Activated B cell treated with CpG ODN at 0.5 μM for 24 hours (primary cell): ENCODE data around the gene ETV7. TPM values are rescaled to one million over a fixed set of nuclear protein-coding genes. Genes with fewer than 3 reads are reported as not detected.

Source experiments
- ATAC-seq: fragments of 200-7000 bp; cut with Tn5 transposase; one replicate; pipeline ENCODE4 v1.10.0; 2021; ENCODE audit warnings: low read depth, mild to moderate bottlenecking, moderate library complexity
- CTCF ChIA-PET: fragments of 350-600 bp; sonication (Branson Sonifier 250); formaldehyde crosslinking; loops from one replicate; lab custom pipeline; 2021; ENCODE audit warnings: antibody characterized with exemption; lab: Charles Lee
- POLR2A ChIA-PET: fragments of 350-600 bp; sonication (Branson Sonifier 250); formaldehyde crosslinking; loops from one replicate; lab custom pipeline; 2021; ENCODE audit warnings: antibody characterized with exemption; lab: Charles Lee
- DNase-seq: peaks from one replicate; pipeline ENCODE4 v3.0.0; 2022
- H3K27ac Mint-ChIP-seq: one replicate; pipeline ENCODE4 v1.8.0; 2020; ENCODE audit warnings: mixed read lengths
- H3K27me3 Mint-ChIP-seq: one replicate; pipeline ENCODE4 v1.8.0; 2021; ENCODE audit warnings: mixed read lengths
- H3K36me3 Mint-ChIP-seq: one replicate; pipeline ENCODE4 v1.8.0; 2021; ENCODE audit warnings: low read depth, mixed read lengths
- H3K4me1 Mint-ChIP-seq: one replicate; pipeline ENCODE4 v1.8.0; 2021; ENCODE audit warnings: mixed read lengths
- H3K4me3 Mint-ChIP-seq: one replicate; pipeline ENCODE4 v1.8.0; 2020; ENCODE audit warnings: mild to moderate bottlenecking, mixed read lengths
- H3K9me3 Mint-ChIP-seq: one replicate; pipeline ENCODE4 v1.8.0; 2020; ENCODE audit warnings: mixed read lengths
- intact Hi-C: fragments of 100-400 bp; cut with micrococcal nuclease; formaldehyde crosslinking; loops from one replicate; pipeline ENCODE4 v1.15.1; 2024
- total RNA-seq: library from RNA; stranded (reverse); gene quantifications from 2 replicates; pipeline ENCODE4 v1.2.3, GENCODE V29; 2022
- TF ChIP-seq, protein P1 (sequence below): fragments of 200-600 bp; IDR thresholded peaks from one replicate; pipeline ENCODE4 v1.8.0; 2022; ENCODE audit warnings: antibody characterized with exemption, mild to moderate bottlenecking

ETV7 gene
- total RNA-seq, 1 donor from 2014 or later = 0.51 TPM

DNA sequence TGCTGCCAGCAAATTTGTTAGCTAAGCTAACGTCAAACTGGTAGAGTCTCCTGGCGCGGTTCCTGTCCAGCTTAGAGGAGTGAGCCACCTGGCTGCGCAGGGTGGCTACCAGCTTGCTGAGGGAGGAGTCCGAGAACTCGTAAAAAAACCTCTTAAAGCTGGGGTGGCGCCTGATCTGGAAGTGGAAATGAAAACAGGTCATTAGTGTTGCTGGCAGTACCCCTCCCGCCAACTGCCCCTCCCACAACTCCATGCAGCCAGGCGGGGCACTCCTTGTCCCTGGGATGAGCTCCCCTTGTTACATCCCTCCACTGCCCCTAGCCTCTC, 68.1 kb downstream of the ETV7 start:
- Mint-ChIP-seq H3K4me1 (no peaks in the 10 kb centered on the region), H3K4me3 (no peak overlapping the region), H3K9me3 (no peaks in the 10 kb centered on the region), H3K27me3 (no peaks in the 10 kb centered on the region), H3K27ac (no peak overlapping the region), H3K36me3 (no peaks in the 10 kb centered on the region)
- no peak for DNase-seq
- intact Hi-C loops = no loop called here
- TF ChIP-seq, protein P1, sequence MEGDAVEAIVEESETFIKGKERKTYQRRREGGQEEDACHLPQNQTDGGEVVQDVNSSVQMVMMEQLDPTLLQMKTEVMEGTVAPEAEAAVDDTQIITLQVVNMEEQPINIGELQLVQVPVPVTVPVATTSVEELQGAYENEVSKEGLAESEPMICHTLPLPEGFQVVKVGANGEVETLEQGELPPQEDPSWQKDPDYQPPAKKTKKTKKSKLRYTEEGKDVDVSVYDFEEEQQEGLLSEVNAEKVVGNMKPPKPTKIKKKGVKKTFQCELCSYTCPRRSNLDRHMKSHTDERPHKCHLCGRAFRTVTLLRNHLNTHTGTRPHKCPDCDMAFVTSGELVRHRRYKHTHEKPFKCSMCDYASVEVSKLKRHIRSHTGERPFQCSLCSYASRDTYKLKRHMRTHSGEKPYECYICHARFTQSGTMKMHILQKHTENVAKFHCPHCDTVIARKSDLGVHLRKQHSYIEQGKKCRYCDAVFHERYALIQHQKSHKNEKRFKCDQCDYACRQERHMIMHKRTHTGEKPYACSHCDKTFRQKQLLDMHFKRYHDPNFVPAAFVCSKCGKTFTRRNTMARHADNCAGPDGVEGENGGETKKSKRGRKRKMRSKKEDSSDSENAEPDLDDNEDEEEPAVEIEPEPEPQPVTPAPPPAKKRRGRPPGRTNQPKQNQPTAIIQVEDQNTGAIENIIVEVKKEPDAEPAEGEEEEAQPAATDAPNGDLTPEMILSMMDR = no peak
- POLR2A ChIA-PET = no interaction called here
- no peak for ATAC-seq
- CTCF ChIA-PET = interaction anchor here (0.6 to 3.8 kb wide), 2 partner anchors 14 to 18 kb away, joined by 3 to 13 read pairs; no protein-coding TSS in a partner anchor

DNA sequence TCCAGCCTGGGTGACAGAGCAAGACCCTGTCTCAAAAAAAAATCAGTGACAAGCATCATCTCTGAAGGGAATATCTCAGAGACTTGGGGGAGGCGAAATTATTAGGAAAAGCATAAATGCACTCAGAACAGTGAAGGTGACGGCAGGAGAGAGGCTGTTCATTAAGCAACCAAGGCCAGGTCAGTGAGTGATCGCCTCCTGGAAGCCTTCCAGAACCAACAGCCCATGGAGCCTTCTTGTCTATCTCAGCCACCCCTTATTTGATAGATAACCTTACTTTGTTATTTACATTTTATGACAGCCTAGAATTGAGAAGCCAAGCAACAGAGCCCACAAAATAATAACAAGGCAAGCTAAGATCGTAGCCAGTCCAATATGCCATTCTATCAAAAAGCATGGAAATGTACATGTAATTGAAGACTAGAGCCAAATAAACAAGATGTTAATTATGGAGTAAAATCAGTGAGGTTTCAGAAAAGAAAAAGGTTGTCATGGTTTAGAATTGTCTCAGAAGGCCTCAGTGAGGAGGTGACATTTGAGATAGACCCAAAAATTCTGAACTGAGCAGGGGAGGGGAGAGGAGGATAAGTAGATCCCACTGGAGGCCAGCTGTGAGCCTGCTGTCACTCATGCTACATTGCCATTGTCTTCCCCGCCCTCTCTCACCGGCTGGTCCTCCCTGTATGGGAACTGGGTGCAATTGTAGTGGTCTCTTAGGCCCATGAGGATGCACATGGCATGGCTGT, 68.6 kb downstream of the ETV7 start:
- Mint-ChIP-seq H3K4me3 (no peak overlapping the region), H3K27me3 (no peaks in the 10 kb centered on the region), H3K36me3 (no peaks in the 10 kb centered on the region), H3K9me3 (no peaks in the 10 kb centered on the region), H3K27ac (no peak overlapping the region), H3K4me1 (peaks cover 2% of the 10 kb centered on the region)
- ATAC-seq (no peak), DNase-seq (no peak)
- intact Hi-C loops = no loop called here
- ChIA-PET POLR2A (no interaction called here), CTCF (interaction anchor here (3.8 kb wide), 1 partner anchor 17 kb away, joined by 13 read pairs; no protein-coding TSS in a partner anchor)
- TF ChIP-seq, protein P1 = no peak

DNA sequence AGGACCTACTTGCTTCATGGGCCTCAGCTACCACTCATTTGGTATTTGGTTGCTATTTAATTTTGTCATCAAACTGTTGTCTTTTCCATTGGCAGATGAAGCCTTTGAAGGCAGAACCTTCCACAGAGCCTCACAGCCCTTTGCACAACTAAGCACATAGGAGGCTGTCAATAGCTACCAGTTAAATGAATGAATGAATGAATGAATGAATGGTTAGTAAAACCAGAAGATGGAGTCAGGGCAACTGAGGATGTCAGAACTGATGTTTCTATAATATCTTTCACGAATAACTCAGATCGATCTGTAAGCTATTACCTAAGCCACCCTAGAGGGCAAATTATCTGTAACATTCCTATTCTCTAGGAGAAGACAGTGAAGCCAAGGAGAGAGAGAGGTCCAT, 69.8 kb downstream of the ETV7 start:
- DNase-seq (no peak), ATAC-seq (no peak)
- Mint-ChIP-seq H3K27me3 (no peaks in the 10 kb centered on the region), H3K36me3 (no peaks in the 10 kb centered on the region), H3K4me3 (no peak overlapping the region), H3K27ac (no peak overlapping the region), H3K9me3 (no peaks in the 10 kb centered on the region), H3K4me1 (peaks cover 13% of the 10 kb centered on the region)
- CTCF ChIA-PET = interaction anchor here (3.8 kb wide), 1 partner anchor 16 kb away, joined by 13 read pairs; no protein-coding TSS in a partner anchor
- intact Hi-C loops = no loop called here
- POLR2A ChIA-PET = no interaction called here
- TF ChIP-seq, protein P1 = no peak

Other genes with a start within 250 kb of the ETV7 start
- gene BRPF3, start 190.9 kb downstream of the ETV7 start, total RNA-seq = 29.2 and 36.5 TPM in 2 replicates
- not detected in 2 replicates for gene PNPLA1, start 117.6 kb downstream of the ETV7 start, total RNA-seq
- 0.10 and 0.11 TPM in 2 replicates for gene BNIP5, start 50.8 kb downstream of the ETV7 start, total RNA-seq
- gene PXT1, start 55.2 kb upstream of the ETV7 start, total RNA-seq = 0.11 and 0.22 TPM in 2 replicates
- 45.5 and 48.1 TPM in 2 replicates for gene KCTD20, start 55.3 kb upstream of the ETV7 start, total RNA-seq
- gene STK38, start 159.8 kb upstream of the ETV7 start, total RNA-seq = 23.2 and 26.1 TPM in 2 replicates
- 421 and 494 TPM in 2 replicates for gene SRSF3, start 206.7 kb upstream of the ETV7 start, total RNA-seq